BE2C (cell line): Measurements from ENCODE around the gene TEK.

Source experiments
- DNase-seq: peaks from one replicate; pipeline ENCODE4 v3.0.0-alpha.2; 2020
- H3K27me3 ChIP-seq: fragments of 250-450 bp; sonication (Bioruptor Pico); 2 replicates; pipeline ENCODE4 v1.5.1; 2020; ENCODE audit warnings: mild to moderate bottlenecking
- H3K36me3 ChIP-seq: fragments of 250-450 bp; sonication (Bioruptor Pico); 2 replicates; pipeline ENCODE4 v1.5.1; 2020; ENCODE audit warnings: mild to moderate bottlenecking
- H3K4me1 ChIP-seq: fragments of 250-450 bp; sonication (Bioruptor Pico); 2 replicates; pipeline ENCODE4 v1.5.1; 2020
- H3K4me3 ChIP-seq: 2 replicates; pipeline ENCODE4 v1.5.1; 2011; ENCODE audit warnings: low read depth, low read length
- H3K9me3 ChIP-seq: fragments of 250-450 bp; sonication (Bioruptor Pico); 2 replicates; pipeline ENCODE4 v1.5.1; 2020
- TF ChIP-seq, protein P1 (sequence below): IDR thresholded peaks from 2 replicates; pipeline ENCODE4 v1.5.1; 2012; ENCODE audit warnings: mild to moderate bottlenecking, low read depth, low read length

TEK gene

DNA sequence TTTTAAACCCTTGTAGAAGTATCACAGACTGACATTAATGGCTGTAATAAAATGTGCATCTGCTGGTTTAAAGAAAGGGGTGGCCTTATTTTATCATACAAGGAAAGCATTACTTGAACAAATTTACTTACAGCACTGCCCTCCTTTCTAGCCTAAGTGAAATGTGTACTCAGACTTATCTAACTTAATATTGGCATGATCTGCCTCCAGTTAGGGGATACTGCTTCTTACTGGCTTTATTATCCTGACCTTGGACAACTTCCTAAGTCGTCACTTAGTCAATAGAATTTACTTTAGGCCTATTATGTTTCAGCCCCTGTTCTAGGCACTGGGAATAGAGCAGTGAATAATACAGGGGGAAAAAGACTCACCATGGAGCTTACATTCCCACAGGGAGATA, 79.4 kb downstream of the TEK start:
- H3K36me3 ChIP-seq = no peaks in the 10 kb centered on the region
- H3K4me1 ChIP-seq = no peaks in the 10 kb centered on the region
- H3K27me3 ChIP-seq = peaks cover 15% of the 10 kb centered on the region
- TF ChIP-seq, protein P1, sequence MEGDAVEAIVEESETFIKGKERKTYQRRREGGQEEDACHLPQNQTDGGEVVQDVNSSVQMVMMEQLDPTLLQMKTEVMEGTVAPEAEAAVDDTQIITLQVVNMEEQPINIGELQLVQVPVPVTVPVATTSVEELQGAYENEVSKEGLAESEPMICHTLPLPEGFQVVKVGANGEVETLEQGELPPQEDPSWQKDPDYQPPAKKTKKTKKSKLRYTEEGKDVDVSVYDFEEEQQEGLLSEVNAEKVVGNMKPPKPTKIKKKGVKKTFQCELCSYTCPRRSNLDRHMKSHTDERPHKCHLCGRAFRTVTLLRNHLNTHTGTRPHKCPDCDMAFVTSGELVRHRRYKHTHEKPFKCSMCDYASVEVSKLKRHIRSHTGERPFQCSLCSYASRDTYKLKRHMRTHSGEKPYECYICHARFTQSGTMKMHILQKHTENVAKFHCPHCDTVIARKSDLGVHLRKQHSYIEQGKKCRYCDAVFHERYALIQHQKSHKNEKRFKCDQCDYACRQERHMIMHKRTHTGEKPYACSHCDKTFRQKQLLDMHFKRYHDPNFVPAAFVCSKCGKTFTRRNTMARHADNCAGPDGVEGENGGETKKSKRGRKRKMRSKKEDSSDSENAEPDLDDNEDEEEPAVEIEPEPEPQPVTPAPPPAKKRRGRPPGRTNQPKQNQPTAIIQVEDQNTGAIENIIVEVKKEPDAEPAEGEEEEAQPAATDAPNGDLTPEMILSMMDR = no peak
- no peaks in the 10 kb centered on the region for H3K9me3 ChIP-seq
- no peak for DNase-seq
- H3K4me3 ChIP-seq = no peak overlapping the region

DNA sequence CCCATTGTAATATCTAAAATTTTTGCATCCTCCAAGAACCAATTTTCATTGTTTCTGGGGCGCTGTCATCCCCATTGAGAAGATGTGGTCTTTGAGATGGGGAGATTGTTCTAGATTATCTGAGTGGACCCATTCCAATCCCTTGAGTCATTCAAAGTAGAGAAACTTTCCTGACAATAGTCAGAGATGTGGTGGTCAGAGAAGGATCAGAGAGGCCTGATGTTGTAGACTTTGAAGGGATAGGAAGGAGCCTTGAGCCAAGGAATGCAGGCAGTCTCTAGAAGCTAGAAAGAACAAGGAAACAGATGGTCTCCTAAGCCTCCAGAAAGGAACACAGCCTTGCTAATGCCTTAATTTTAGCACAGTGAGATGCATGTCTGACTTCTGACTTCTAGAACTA, 80.4 kb downstream of the TEK start:
- no peak for DNase-seq
- no peaks in the 10 kb centered on the region for H3K9me3 ChIP-seq

DNA sequence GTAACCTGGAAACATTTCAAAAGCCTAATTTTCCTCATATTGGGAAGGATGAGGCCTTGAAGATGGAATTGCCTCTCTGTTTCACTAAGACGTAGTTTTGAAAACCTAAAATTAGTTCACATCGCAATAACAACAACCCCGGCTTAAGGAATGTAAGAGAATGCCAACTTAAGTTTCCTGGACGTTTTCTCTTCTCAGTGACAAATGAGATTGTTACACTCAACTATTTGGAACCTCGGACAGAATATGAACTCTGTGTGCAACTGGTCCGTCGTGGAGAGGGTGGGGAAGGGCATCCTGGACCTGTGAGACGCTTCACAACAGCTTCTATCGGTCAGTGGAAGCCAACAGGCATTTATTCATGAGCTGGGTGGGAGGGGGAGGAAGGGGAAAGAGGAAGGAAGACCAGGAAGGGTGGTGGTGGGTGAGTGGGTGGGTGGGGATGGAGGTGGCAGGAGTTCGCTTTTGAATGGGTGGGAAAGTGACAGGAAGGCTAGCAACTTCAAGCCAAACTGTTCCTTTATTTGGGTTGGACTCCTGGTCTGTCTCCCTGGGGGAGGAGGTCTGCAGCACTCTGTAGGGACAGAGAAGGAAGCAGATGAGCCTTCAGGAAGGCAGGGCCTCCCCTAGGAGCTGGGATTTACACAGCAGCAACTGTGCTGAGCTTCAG, 83.4 kb downstream of the TEK start:
- no peak for DNase-seq
- TF ChIP-seq, protein P1 = no peak
- Histone ChIP-seq H3K36me3 (no peaks in the 10 kb centered on the region), H3K27me3 (peaks cover 15% of the 10 kb centered on the region), H3K9me3 (no peaks in the 10 kb centered on the region), H3K4me3 (no peak overlapping the region), H3K4me1 (no peaks in the 10 kb centered on the region)

More for the DNA sequence above, 80.4 kb downstream of the TEK start:
- Histone ChIP-seq H3K36me3 (no peaks in the 10 kb centered on the region), H3K4me1 (no peaks in the 10 kb centered on the region), H3K4me3 (no peak overlapping the region), H3K27me3 (peaks cover 15% of the 10 kb centered on the region)
- TF ChIP-seq, protein P1 = no peak

DNA sequence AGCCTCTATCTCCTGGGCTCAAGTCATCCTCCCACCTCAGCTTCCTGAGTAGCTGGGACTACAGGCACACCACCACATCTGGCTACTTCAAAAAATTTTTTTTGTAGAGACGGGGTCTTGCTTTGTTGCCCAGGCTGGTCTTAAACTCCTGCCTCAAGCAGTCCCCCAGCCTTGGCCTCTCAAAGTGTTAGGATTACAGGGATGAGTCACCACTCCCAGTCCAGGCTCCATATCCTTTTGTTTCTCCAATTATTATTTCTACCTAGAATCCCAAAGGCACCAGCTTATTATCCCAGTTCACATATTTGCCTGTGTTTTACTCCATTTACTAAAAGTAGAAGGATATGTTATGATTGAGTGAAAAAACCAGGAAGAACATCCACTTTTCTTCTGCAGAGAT, 84.9 kb downstream of the TEK start:
- TF ChIP-seq, protein P1 = no peak
- H3K4me3 ChIP-seq = no peak overlapping the region
- DNase-seq = no peak
- H3K9me3 ChIP-seq = no peaks in the 10 kb centered on the region
- no peaks in the 10 kb centered on the region for H3K36me3 ChIP-seq
- H3K4me1 ChIP-seq = no peaks in the 10 kb centered on the region
- peaks cover 15% of the 10 kb centered on the region for H3K27me3 ChIP-seq

DNA sequence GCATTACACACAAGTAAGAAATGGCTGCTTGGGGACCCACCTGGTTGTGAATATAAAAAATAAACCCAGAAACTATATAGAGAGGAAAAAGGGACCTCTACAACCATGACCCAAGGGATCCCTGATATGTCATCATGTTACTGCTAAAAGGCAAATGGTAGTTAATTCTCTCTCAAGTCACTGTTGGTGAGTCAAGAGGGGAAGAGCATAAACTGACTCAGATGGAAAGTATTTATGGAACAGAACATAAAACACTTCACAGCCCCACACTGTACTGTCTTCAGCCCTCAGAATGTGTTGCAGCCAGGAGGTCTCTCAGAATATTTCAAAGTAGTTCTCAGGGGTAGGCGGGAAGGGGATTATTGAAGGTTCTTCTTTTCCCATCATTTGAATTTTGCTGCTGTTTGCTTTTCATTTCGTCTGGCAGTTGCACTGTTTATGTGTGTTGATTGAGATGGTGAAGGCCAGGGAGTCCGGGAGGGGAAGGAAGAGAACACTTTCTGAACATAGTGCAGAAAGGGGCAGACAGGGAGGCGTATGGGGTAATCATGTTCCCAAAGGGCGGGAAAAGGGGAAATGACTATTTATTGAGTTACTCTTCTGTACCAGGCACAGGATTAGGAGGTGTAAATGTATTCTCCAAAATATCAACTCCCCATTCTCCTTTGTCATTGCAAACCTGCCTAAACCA, 85.5 kb downstream of the TEK start:
- peaks cover 13% of the 10 kb centered on the region for H3K27me3 ChIP-seq
- TF ChIP-seq, protein P1 = no peak
- no peak overlapping the region for H3K4me3 ChIP-seq
- H3K9me3 ChIP-seq = no peaks in the 10 kb centered on the region
- H3K36me3 ChIP-seq = no peaks in the 10 kb centered on the region
- H3K4me1 ChIP-seq = no peaks in the 10 kb centered on the region
- DNase-seq = no peak

DNA sequence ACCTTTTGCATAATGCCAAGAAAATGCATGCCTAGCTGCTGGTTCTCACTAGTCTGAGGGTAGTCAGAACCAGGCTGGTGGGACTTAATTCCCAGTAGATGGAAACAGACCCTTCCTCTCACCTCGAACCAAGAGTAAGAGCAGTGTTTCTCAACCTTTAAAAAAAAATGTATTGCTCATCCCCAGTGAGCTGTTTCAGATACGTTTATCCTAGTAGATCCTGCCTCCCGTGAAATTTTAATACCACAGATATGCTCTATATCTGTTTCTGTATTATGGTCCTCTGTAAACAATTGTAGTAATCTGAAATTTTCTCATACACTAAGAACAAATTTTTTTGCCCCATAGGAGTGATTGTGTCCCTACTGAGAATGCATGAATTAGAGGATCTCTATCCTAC, 86.2 kb downstream of the TEK start:
- no peaks in the 10 kb centered on the region for H3K9me3 ChIP-seq
- H3K4me3 ChIP-seq = no peak overlapping the region
- no peaks in the 10 kb centered on the region for H3K4me1 ChIP-seq
- no peaks in the 10 kb centered on the region for H3K36me3 ChIP-seq
- TF ChIP-seq, protein P1 = no peak
- peaks cover 7% of the 10 kb centered on the region for H3K27me3 ChIP-seq
- DNase-seq = no peak
